H1 (cell line): ENCODE results near the gene ELAVL2. TPM values are rescaled to one million over a fixed set of nuclear protein-coding genes. Genes with fewer than 3 reads are reported as not detected.

Source experiments
- CTCF ChIA-PET: fragments of 300-600 bp; sonication (Branson Sonifier 250); formaldehyde crosslinking; loops from one replicate; lab custom pipeline; 2021; ENCODE audit not compliant: partially characterized antibody; lab: Charles Lee
- POLR2A ChIA-PET: fragments of 300-600 bp; sonication (Branson Sonifier 250); formaldehyde crosslinking; loops from one replicate; lab custom pipeline; 2021; ENCODE audit warnings: inconsistent platforms; ENCODE audit not compliant: partially characterized antibody; lab: Charles Lee
- DNase-seq, 2 experiments: peaks; one replicate each; pipeline versions ENCODE4 v3.0.0 to v3.0.0-alpha.2; 2010 to 2022; ENCODE audit warnings: low spot score in 2 of 2, low read depth in 1 of 2, mixed read lengths in 1 of 2
- FAIRE-seq: peaks from 2 replicates; lab custom pipeline; 2011; peaks lifted over from hg19 to GRCh38; lab: Jason Lieb, UNC
- H2AFZ ChIP-seq: 2 replicates; pipeline ENCODE4 v1.8.1; 2012; ENCODE audit warnings: low read length, inconsistent platforms
- H2AK5ac ChIP-seq: 2 replicates; pipeline ENCODE4 v1.6.1; 2013; ENCODE audit warnings: low read depth, low read length
- H2BK120ac ChIP-seq: replicated peaks from 2 replicates; pipeline ENCODE3; 2013; ENCODE audit warnings: low read depth, low read length, inconsistent platforms
- H2BK12ac ChIP-seq: 2 replicates; pipeline ENCODE4 v1.6.1; 2013; ENCODE audit warnings: low read depth, low read length
- H2BK15ac ChIP-seq: 2 replicates; pipeline ENCODE4 v1.6.1; 2013; ENCODE audit warnings: low read length
- H2BK20ac ChIP-seq: 2 replicates; pipeline ENCODE4 v1.6.1; 2013; ENCODE audit warnings: low read length
- H2BK5ac ChIP-seq: 2 replicates; pipeline ENCODE4 v1.6.1; 2013; ENCODE audit warnings: low read depth, low read length
- H3K14ac ChIP-seq: 2 replicates; pipeline ENCODE4 v1.6.1; 2013; ENCODE audit warnings: inconsistent platforms; ENCODE audit not compliant: insufficient read length
- H3K18ac ChIP-seq: 2 replicates; pipeline ENCODE4 v1.6.1; 2013; ENCODE audit warnings: low read length; ENCODE audit errors: extremely low read depth
- H3K23ac ChIP-seq: 2 replicates; pipeline ENCODE4 v1.6.1; 2013; ENCODE audit warnings: inconsistent platforms; ENCODE audit not compliant: insufficient read length
- H3K23me2 ChIP-seq: 2 replicates; pipeline ENCODE4 v1.6.1; 2013; ENCODE audit warnings: low read depth, low read length
- H3K27ac ChIP-seq: 2 replicates; pipeline ENCODE4 v1.6.1; 2011; ENCODE audit warnings: low read depth, low read length, inconsistent platforms
- H3K27me3 ChIP-seq, 4 experiments: replicated peaks in 1 of 4; 1 replicate in 1 of 4; 2 replicates in 3 of 4; pipeline versions ENCODE4 v1.6.1 to v1.8.1; 2011 to 2013; ENCODE audit warnings: low read length in 3 of 4, mild to moderate bottlenecking in 3 of 4, inconsistent platforms in 2 of 4, mixed read lengths in 2 of 4, moderate library complexity in 1 of 4; ENCODE audit not compliant: control insufficient read depth in 3 of 4, insufficient read depth in 3 of 4; ENCODE audit errors: extremely low read depth in 1 of 4
- H3K36me3 ChIP-seq, 4 experiments: 2 replicates each; pipeline versions ENCODE4 v1.6.1 to v1.8.1; 2011 to 2013; ENCODE audit warnings: mild to moderate bottlenecking in 4 of 4, low read length in 3 of 4, moderate library complexity in 2 of 4, control low read depth in 1 of 4, inconsistent platforms in 1 of 4; ENCODE audit not compliant: insufficient read depth in 4 of 4, control insufficient read depth in 2 of 4
- H3K4ac ChIP-seq: replicated peaks from 2 replicates; pipeline ENCODE3; 2013; ENCODE audit warnings: low read length, low read depth, mixed read lengths, inconsistent platforms; ENCODE audit not compliant: insufficient read length
- H3K4me1 ChIP-seq, 4 experiments: replicated peaks in 1 of 4; 1 replicate in 1 of 4; 2 replicates in 3 of 4; pipeline versions ENCODE4 v1.6.1 to v1.8.1; 2011 to 2013; ENCODE audit warnings: low read length in 3 of 4, inconsistent platforms in 2 of 4, mixed read lengths in 1 of 4; ENCODE audit not compliant: insufficient read depth in 4 of 4, control insufficient read depth in 3 of 4
- H3K4me2 ChIP-seq, 2 experiments: 2 replicates each; pipeline versions ENCODE4 v1.6.1 to v1.8.1; 2011 to 2013; ENCODE audit warnings: low read depth in 2 of 2, low read length in 2 of 2, control low read depth in 1 of 2, inconsistent platforms in 1 of 2, mild to moderate bottlenecking in 1 of 2; ENCODE audit not compliant: insufficient read depth in 1 of 2
- H3K4me3 ChIP-seq, 4 experiments: fragments of 200-600, 300-600 bp in 1 of 4; sonication (generic), shearing (Covaris generic), sonication (Bioruptor Twin) in 1 of 4; 2 replicates each; pipeline versions ENCODE4 v1.5.1 to v1.8.1; 2011 to 2016; ENCODE audit warnings: low read length in 4 of 4, low read depth in 3 of 4, control low read depth in 2 of 4, inconsistent platforms in 2 of 4, mild to moderate bottlenecking in 2 of 4, mixed read lengths in 1 of 4, moderate library complexity in 1 of 4; ENCODE audit not compliant: insufficient read depth in 2 of 4; ENCODE audit errors: extremely low read depth in 1 of 4
- H3K56ac ChIP-seq: replicated peaks from 2 replicates; pipeline ENCODE3; 2013; ENCODE audit warnings: low read depth, mild to moderate bottlenecking, mixed read lengths, low read length, inconsistent platforms; ENCODE audit not compliant: insufficient read length
- H3K79me1 ChIP-seq: 2 replicates; pipeline ENCODE4 v1.6.1; 2013; ENCODE audit warnings: low read depth, low read length, control low read depth
- H3K79me2 ChIP-seq, 2 experiments: 2 replicates each; pipeline versions ENCODE4 v1.6.1 to v1.8.1; 2012 to 2013; ENCODE audit warnings: low read length in 2 of 2, mild to moderate bottlenecking in 2 of 2, inconsistent platforms in 1 of 2; ENCODE audit not compliant: insufficient read depth in 2 of 2, control insufficient read depth in 1 of 2
- H3K9ac ChIP-seq, 4 experiments: replicated peaks in 1 of 4; 1 replicate in 1 of 4; 2 replicates in 3 of 4; pipeline versions ENCODE4 v1.6.1 to v1.8.1; 2011 to 2013; ENCODE audit warnings: low read depth in 3 of 4, low read length in 3 of 4, control low read depth in 2 of 4, mild to moderate bottlenecking in 2 of 4, moderate library complexity in 2 of 4, inconsistent platforms in 1 of 4; ENCODE audit errors: extremely low read depth in 1 of 4
- H3K9me3 ChIP-seq, 2 experiments: 2 replicates each; pipeline versions ENCODE4 v1.6.1 to v1.8.1; 2012 to 2013; ENCODE audit warnings: mild to moderate bottlenecking in 2 of 2, moderate library complexity in 2 of 2, control low read depth in 1 of 2, inconsistent platforms in 1 of 2, low read depth in 1 of 2, low read length in 1 of 2, mixed read lengths in 1 of 2; ENCODE audit not compliant: insufficient read depth in 2 of 2
- H4K20me1 ChIP-seq, 2 experiments: replicated peaks in 1 of 2; 2 replicates each; pipeline versions ENCODE3 to v1.8.1; 2011 to 2013; ENCODE audit warnings: inconsistent platforms in 2 of 2, low read length in 2 of 2, mild to moderate bottlenecking in 1 of 2; ENCODE audit not compliant: insufficient read depth in 2 of 2, control insufficient read depth in 1 of 2
- H4K5ac ChIP-seq: 2 replicates; pipeline ENCODE4 v1.6.1; 2013; ENCODE audit warnings: low read length, low read depth, mixed read lengths, inconsistent platforms; ENCODE audit not compliant: insufficient read length
- H4K8ac ChIP-seq: 2 replicates; pipeline ENCODE4 v1.8.0; 2013; ENCODE audit warnings: mild to moderate bottlenecking, moderate library complexity, low read length, inconsistent platforms; ENCODE audit not compliant: insufficient read depth; ENCODE audit errors: extremely low read depth
- H4K91ac ChIP-seq: replicated peaks from 2 replicates; pipeline ENCODE3; 2013; ENCODE audit warnings: low read length, mixed read lengths, inconsistent platforms; ENCODE audit not compliant: insufficient read length
- SP4 ChIP-seq: IDR thresholded peaks from 2 replicates; pipeline ENCODE4 v1.6.1; 2012; ENCODE audit warnings: low read length, inconsistent platforms
- WGBS, 2 experiments: shearing (Covaris generic) in 1 of 2; methylation state at CpG; one replicate each; pipeline versions ENCODE4 v1.1.6 to v1.1.7; 2013 to 2015; ENCODE audit warnings: low lambda C conversion rate in 2 of 2, mixed read lengths in 2 of 2, inconsistent platforms in 1 of 2, low coverage in 1 of 2, missing lambda C conversion rate in 1 of 2; ENCODE audit not compliant: insufficient replicate concordance in 2 of 2, insufficient coverage in 1 of 2, insufficient read length in 1 of 2; ENCODE audit errors: extremely low coverage in 1 of 2, missing lambda C conversion rate in 1 of 2; 5-methylcytosine and 5-hydroxymethylcytosine counted together
- polyA plus RNA-seq, 7 experiments: library from polyadenylated mRNA; depleted of rRNA in 3 of 7; stranded (reverse) in 5 of 7; unstranded in 2 of 7; fragments of >200 nt in 5 of 7; fragments of 200-250 nt in 2 of 7; gene quantifications; 1 replicate in 5 of 7; 2 replicates in 1 of 7; 4 replicates in 1 of 7; pipeline versions ENCODE4 v1.2.1 to v1.2.3, GENCODE V29; 2011 to 2013; ENCODE audit warnings: missing spikeins in 2 of 7, mixed read lengths in 2 of 7
- total RNA-seq: library from RNA; stranded (reverse); fragmentation: NEBNext Ultra II Directional; extraction: Animal tissue kit (Norgen Biotek cat#: 25700); gene quantifications from 2 replicates; pipeline ENCODE4 v1.2.1, GENCODE V29; 2021

ELAVL2 gene
- total and polyA plus RNA-seq, 2 of the 8 experiments (the other 6 are each of a cell fraction or from before 2014, with no cell fraction given) = 4.9 to 21.9 TPM

DNA sequence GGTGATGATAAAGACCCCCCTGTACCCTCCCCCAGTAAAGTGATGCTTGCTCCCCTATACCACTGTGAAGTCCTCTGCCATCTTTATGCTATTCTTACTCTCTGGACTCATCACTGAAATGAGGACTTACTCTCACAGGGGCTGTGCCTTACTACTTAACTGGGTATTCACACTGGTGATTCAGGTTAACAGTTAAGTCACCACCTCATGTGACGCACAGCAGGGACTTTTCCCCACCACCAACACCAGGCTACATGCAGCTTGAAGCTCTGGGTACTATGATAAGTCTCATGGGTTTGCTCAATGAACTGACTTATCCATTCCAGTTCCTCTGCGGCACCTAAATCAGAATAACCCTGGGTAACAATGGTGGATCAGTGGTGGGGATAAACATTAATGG is 163.7 kb downstream of the ELAVL2 start:
- Histone ChIP-seq H2BK5ac (no peak overlapping the region), H3K36me3 (peaks cover 0 to 37% (median 6%) of the 10 kb centered on the region in 4 experiments; a peak in 6 of 8 replicates), H3K79me2 (no peaks in the 10 kb centered on the region), H3K56ac (no peak overlapping the region), H3K79me1 (no peaks in the 10 kb centered on the region), H3K27ac (no peak overlapping the region), H2AK5ac (no peak overlapping the region), H4K91ac (no peak overlapping the region), H2BK20ac (no peak overlapping the region), H3K27me3 (no peaks in the 10 kb centered on the region), H3K9me3 (no peaks in the 10 kb centered on the region), H4K20me1 (no peaks in the 10 kb centered on the region), H2BK15ac (no peak overlapping the region), H3K14ac (no peak overlapping the region), H4K8ac (no peak overlapping the region), H3K4me2 (no peak overlapping the region), H3K4me1 (peaks cover 0 to 9% (median 6%) of the 10 kb centered on the region in 4 experiments; a peak in 5 of 7 replicates), H2BK12ac (no peak overlapping the region), H3K4ac (no peak overlapping the region), H3K4me3 (no peak overlapping the region), H3K23me2 (no peaks in the 10 kb centered on the region), H3K9ac (no peak overlapping the region), H3K23ac (no peak overlapping the region), H4K5ac (no peak overlapping the region), H2BK120ac (no peak overlapping the region), H3K18ac (no peak overlapping the region), H2AFZ (no peak overlapping the region)
- POLR2A ChIA-PET = interaction anchor here (1.0 kb wide), 1 partner anchor 84 kb away, joined by 3 read pairs; no protein-coding TSS in a partner anchor
- CTCF ChIA-PET = no interaction called here
- DNase-seq = no peak
- no peak for FAIRE-seq
- WGBS, 2 experiments = 92% methylated on average over 2 of the region's 2 CpGs; no CpG with 5 or more reads in 1 of the 2 experiments
- no peak for TF ChIP-seq SP4
